ENCODE data around the gene LAMB3. TPM values are rescaled to one million over a fixed set of nuclear protein-coding genes. Genes with fewer than 3 reads are reported as not detected.

The LAMB3 gene
- total and polyA plus RNA-seq, 2 donors (not counting 1 experiment from before 2014, with no cell fraction given): 0.33 to 0.37 TPM

DNA sequence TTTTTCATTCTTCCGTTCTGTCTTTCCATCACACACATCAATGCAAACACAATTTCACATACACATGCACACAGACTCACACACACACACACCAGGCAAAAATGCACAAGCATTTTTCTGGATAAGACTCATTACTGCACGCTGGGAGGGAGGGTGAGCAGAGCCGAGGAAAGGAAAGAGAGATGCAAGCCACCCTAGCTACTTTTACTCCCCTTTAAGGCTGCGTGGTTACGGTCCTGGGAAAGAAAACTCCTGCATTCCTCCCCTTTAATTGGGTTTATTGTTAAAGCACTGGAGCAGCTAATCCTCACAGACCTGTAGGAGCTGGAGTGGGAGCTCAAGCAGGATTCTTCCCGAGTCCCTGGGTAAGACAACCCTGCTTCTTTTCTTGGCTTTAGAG is 68.8 kb downstream of the LAMB3 start, which contains the start of gene CAMK1G:
Gene CAMK1G (plus strand): TSS at position 307 of the 400 bp plus-strand sequence. CDS start 11,270 bp downstream, outside the sequence.
- H3K9me3 Mint-ChIP-seq (ENCODE audit: insufficient read depth): no peaks in the 10 kb centered on the region
- Histone ChIP-seq H3K9ac (ENCODE audit: low read length) (no peak within 1 kb of the TSS), H3K4me3 (ENCODE audit: control extremely low read depth in 1 of 5, extremely low read depth in 1 of 5, insufficient read depth in 1 of 5, low read depth in 2 of 5, low read length in 4 of 5) (no peak within 1 kb of the TSS), H4K20me1 (ENCODE audit: control insufficient read depth, insufficient read depth, low read length, poor library complexity, severe bottlenecking) (no peaks in the 10 kb centered on the region), H3K4me2 (replicated peaks; ENCODE audit: low read depth, low read length, poor library complexity, severe bottlenecking) (no peak within 1 kb of the TSS), H3K27ac (ENCODE audit: low read length in 2 of 2) (no peak within 1 kb of the TSS), H2AFZ (ENCODE audit: insufficient read depth, low read depth, low read length, poor library complexity, severe bottlenecking) (no peak within 1 kb of the TSS), H3K79me2 (ENCODE audit: control insufficient read depth, insufficient read depth, low read length) (no peaks in the 10 kb centered on the region), H3K27me3 (replicated peaks in 1 of 4; ENCODE audit: control extremely low read depth in 1 of 4, control insufficient read depth in 3 of 4, insufficient read depth in 4 of 4, low read length in 3 of 4) (peaks cover 0 to 25% (median 19%) of the 10 kb centered on the region in 4 experiments), H3K36me3 (replicated peaks in 1 of 2; ENCODE audit: control extremely low read depth in 1 of 2, control insufficient read depth in 1 of 2, extremely low read depth in 1 of 2, insufficient read depth in 2 of 2, low read length in 1 of 2) (no peaks in the 10 kb centered on the region), H3K4me1 (ENCODE audit: control insufficient read depth in 2 of 2, insufficient read depth in 2 of 2, low read length in 2 of 2) (no peaks in the 10 kb centered on the region), H3K9me3 (ENCODE audit: control extremely low read depth in 1 of 3, control insufficient read depth in 2 of 3, insufficient read depth in 1 of 3, low read length in 2 of 3) (no peaks in the 10 kb centered on the region)
- 0% methylated on average over 1 of the region's 6 CpGs for WGBS (ENCODE audit: insufficient coverage)
- H3K4me1 Mint-ChIP-seq: no peaks in the 10 kb centered on the region
- peaks cover 21% of the 10 kb centered on the region for H3K27me3 Mint-ChIP-seq
- no peak within 1 kb of the TSS for H3K4me3 Mint-ChIP-seq
- no peak for ATAC-seq (ENCODE audit: low read depth)
- TF ChIP-seq, protein P1, sequence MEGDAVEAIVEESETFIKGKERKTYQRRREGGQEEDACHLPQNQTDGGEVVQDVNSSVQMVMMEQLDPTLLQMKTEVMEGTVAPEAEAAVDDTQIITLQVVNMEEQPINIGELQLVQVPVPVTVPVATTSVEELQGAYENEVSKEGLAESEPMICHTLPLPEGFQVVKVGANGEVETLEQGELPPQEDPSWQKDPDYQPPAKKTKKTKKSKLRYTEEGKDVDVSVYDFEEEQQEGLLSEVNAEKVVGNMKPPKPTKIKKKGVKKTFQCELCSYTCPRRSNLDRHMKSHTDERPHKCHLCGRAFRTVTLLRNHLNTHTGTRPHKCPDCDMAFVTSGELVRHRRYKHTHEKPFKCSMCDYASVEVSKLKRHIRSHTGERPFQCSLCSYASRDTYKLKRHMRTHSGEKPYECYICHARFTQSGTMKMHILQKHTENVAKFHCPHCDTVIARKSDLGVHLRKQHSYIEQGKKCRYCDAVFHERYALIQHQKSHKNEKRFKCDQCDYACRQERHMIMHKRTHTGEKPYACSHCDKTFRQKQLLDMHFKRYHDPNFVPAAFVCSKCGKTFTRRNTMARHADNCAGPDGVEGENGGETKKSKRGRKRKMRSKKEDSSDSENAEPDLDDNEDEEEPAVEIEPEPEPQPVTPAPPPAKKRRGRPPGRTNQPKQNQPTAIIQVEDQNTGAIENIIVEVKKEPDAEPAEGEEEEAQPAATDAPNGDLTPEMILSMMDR (IDR thresholded peaks at IDR 0.05): no peak
- no peak for TF ChIP-seq EZH2 (IDR thresholded peaks at IDR 0.05; ENCODE audit: borderline replicate concordance, insufficient read depth, low read depth, low read length, poor library complexity, severe bottlenecking)
- H3K27ac Mint-ChIP-seq: no peak within 1 kb of the TSS
- no peak for DNase-seq
- POLR2A ChIA-PET: no interaction called here
- intact Hi-C loops (cut with micrococcal nuclease): no loop called here
- CTCF ChIA-PET: interaction anchor here (1.3 to 2.2 kb wide), 3 partner anchors 10 to 17 kb away, joined by 4 to 9 read pairs (median 4); no protein-coding TSS in a partner anchor

DNA sequence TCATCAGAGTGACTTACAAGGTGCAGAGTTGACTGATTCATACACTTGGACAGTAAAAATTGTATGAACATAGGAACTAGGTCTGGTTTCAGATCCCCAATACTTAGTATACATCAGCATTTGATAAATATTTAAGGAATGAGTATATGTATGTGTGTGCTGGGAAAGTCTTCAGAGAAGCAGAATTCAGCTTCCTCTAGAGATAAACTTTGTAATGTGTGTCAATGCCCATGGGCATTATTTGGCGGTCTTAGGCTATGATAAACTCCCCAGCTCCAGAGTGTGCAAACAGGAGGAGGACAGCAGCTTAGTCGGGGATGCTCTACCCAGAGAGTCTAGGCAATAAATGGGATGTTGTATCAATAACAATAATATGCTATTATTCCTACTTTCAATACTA is 71.6 kb downstream of the LAMB3 start:
- Mint-ChIP-seq H3K4me3 (no peak overlapping the region), H3K4me1 (no peaks in the 10 kb centered on the region), H3K9me3 (ENCODE audit: insufficient read depth) (no peaks in the 10 kb centered on the region), H3K27ac (no peak overlapping the region), H3K27me3 (peaks cover 10% of the 10 kb centered on the region)
- no peaks in the 10 kb centered on the region for H3K79me2 ChIP-seq (ENCODE audit: control insufficient read depth, insufficient read depth, low read length)
- ATAC-seq (ENCODE audit: low read depth) (no peak), DNase-seq (no peak)
- H3K36me3 ChIP-seq (replicated peaks in 1 of 2; ENCODE audit: control extremely low read depth in 1 of 2, control insufficient read depth in 1 of 2, extremely low read depth in 1 of 2, insufficient read depth in 2 of 2, low read length in 1 of 2): no peaks in the 10 kb centered on the region
- H3K4me2 ChIP-seq (replicated peaks; ENCODE audit: low read depth, low read length, poor library complexity, severe bottlenecking): no peak overlapping the region
- H3K9ac ChIP-seq (ENCODE audit: low read length): no peak overlapping the region
- no peaks in the 10 kb centered on the region for H3K9me3 ChIP-seq (ENCODE audit: control extremely low read depth in 1 of 3, control insufficient read depth in 2 of 3, insufficient read depth in 1 of 3, low read length in 2 of 3)
- no peaks in the 10 kb centered on the region for H3K4me1 ChIP-seq (ENCODE audit: control insufficient read depth in 2 of 2, insufficient read depth in 2 of 2, low read length in 2 of 2)
- no CpG with 5 or more reads among the region's 2 CpGs for WGBS (ENCODE audit: insufficient coverage)
- TF ChIP-seq EZH2 (IDR thresholded peaks at IDR 0.05; ENCODE audit: borderline replicate concordance, insufficient read depth, low read depth, low read length, poor library complexity, severe bottlenecking): no peak
- TF ChIP-seq, protein P1 (IDR thresholded peaks at IDR 0.05): no peak
- H4K20me1 ChIP-seq (ENCODE audit: control insufficient read depth, insufficient read depth, low read length, poor library complexity, severe bottlenecking): no peaks in the 10 kb centered on the region
- intact Hi-C loops (cut with micrococcal nuclease): no loop called here
- POLR2A ChIA-PET: no interaction called here
- peaks cover 0 to 17% (median 11%) of the 10 kb centered on the region in 4 experiments for H3K27me3 ChIP-seq (replicated peaks in 1 of 4; ENCODE audit: control extremely low read depth in 1 of 4, control insufficient read depth in 3 of 4, insufficient read depth in 4 of 4, low read length in 3 of 4)
- H2AFZ ChIP-seq (ENCODE audit: insufficient read depth, low read depth, low read length, poor library complexity, severe bottlenecking): no peak overlapping the region
- no peak overlapping the region for H3K4me3 ChIP-seq (ENCODE audit: control extremely low read depth in 1 of 5, extremely low read depth in 1 of 5, insufficient read depth in 1 of 5, low read depth in 2 of 5, low read length in 4 of 5)
- CTCF ChIA-PET: interaction anchor here (1.3 to 2.6 kb wide), 3 partner anchors 8 to 49 kb away, joined by 3 to 9 read pairs (median 3); no protein-coding TSS in a partner anchor
- H3K27ac ChIP-seq (ENCODE audit: low read length in 2 of 2): no peak overlapping the region
